Measurements from ENCODE around the gene RNPS1. TPM values are rescaled to one million over a fixed set of nuclear protein-coding genes. Genes with fewer than 3 reads are reported as not detected.

RNPS1 gene, protein sequence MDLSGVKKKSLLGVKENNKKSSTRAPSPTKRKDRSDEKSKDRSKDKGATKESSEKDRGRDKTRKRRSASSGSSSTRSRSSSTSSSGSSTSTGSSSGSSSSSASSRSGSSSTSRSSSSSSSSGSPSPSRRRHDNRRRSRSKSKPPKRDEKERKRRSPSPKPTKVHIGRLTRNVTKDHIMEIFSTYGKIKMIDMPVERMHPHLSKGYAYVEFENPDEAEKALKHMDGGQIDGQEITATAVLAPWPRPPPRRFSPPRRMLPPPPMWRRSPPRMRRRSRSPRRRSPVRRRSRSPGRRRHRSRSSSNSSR
- total RNA-seq = 100 to 1,000 TPM; 230 to 238 TPM

DNA sequence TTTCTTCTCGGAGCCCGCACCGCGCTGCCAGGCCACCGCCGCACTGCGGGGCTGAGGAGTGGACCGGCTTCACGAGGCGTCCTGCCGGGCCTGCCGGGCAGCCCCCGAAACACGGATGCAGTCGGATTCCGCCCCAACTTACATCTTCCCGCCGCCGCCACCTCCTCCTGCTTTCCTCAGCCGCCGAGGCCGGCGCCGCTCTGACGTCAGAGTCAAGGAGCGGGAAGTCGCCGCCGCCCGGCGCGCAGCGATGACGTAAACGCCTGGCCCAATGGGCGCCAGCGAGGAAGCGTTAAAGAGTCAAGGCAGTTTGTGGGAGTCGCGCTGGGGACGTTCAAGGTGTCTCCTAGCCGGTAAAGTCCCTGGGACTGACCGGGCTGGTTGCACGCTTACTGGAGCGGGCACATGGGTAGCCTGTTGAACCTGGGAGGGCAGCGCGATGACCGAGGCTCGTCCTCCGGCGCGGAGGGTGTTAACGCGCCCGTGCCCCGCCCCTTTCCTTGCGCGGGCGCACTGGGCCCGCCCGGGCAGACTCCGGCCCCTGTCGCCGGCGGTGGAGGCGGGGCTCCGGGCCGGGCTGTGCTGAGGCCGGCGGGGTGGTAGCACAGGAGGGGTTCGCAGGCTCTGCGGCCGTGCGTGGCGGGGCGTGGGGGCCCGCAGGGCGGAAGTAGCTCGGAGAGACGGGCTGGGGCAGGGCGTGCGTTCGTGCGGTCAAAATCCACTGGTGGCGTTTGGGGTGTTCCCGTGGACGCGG, at the start of gene RNPS1:
Gene RNPS1, minus strand, starts transcription at position 214 of the 754 bp plus-strand sequence. CDS start 3,483 bp downstream, outside the sequence.
- H3K4me1 Mint-ChIP-seq = peaks cover 33% of the 10 kb centered on the region
- peak within 1 kb of the TSS; percentile 98 for H3K27ac Mint-ChIP-seq
- H3K4me3 Mint-ChIP-seq = peak within 1 kb of the TSS; percentile 87
- H3K36me3 Mint-ChIP-seq (ENCODE audit: low read depth) = peaks cover 22% of the 10 kb centered on the region
- no peaks in the 10 kb centered on the region for H3K9me3 Mint-ChIP-seq
- no peaks in the 10 kb centered on the region for H3K27me3 Mint-ChIP-seq
- peak; percentile 96 for DNase-seq
- POLR2A ChIA-PET = no interaction called here
- CTCF ChIA-PET = interaction anchor here (0.8 kb wide), 1 partner anchor 16 kb away, joined by 3 read pairs; no protein-coding TSS in a partner anchor

DNA sequence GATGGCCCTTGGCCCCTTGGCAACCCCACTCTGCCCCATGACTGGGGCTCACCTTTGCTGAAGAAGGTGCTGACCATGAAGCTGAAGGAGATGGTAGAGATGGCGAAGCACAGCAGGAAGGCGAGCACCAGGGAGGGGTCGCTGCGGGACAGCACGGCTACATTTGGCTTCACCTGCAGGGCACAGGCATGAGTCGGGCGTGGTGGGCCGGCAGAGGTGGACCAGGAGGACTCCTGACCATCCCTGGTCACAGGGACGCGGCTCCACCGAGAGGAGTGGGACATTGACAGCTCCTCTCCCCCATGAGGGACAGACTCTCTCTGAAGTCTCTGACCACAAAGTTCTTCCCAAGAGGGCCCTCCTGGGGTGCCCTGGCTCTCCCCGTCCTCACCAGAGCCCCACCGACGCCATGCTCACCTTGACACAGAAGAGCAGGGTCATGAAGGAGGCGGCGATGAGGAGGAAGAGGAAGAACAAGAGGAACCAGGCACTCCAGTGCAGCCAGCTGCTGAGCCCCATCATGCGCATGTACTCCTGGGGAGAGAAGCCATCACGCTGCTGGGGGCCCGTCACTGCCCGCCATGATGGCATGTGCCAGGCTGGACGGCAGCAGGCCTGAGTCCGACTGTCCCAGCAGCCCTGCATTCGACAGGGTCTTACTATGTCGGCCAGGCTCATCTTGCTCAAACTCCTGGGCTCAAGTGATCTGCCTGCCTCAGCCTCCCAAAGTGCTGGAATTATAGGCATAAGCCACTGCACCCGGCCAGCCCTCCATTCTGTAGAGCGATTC, 49.5 kb upstream of the RNPS1 start:
- no peak for DNase-seq
- no peaks in the 10 kb centered on the region for H3K9me3 Mint-ChIP-seq
- H3K4me3 Mint-ChIP-seq = no peak overlapping the region
- no peak overlapping the region for H3K27ac Mint-ChIP-seq
- no peaks in the 10 kb centered on the region for H3K36me3 Mint-ChIP-seq (ENCODE audit: low read depth)
- H3K27me3 Mint-ChIP-seq = no peaks in the 10 kb centered on the region
- H3K4me1 Mint-ChIP-seq = no peaks in the 10 kb centered on the region
- ChIA-PET CTCF (no interaction called here), POLR2A (no interaction called here)

DNA sequence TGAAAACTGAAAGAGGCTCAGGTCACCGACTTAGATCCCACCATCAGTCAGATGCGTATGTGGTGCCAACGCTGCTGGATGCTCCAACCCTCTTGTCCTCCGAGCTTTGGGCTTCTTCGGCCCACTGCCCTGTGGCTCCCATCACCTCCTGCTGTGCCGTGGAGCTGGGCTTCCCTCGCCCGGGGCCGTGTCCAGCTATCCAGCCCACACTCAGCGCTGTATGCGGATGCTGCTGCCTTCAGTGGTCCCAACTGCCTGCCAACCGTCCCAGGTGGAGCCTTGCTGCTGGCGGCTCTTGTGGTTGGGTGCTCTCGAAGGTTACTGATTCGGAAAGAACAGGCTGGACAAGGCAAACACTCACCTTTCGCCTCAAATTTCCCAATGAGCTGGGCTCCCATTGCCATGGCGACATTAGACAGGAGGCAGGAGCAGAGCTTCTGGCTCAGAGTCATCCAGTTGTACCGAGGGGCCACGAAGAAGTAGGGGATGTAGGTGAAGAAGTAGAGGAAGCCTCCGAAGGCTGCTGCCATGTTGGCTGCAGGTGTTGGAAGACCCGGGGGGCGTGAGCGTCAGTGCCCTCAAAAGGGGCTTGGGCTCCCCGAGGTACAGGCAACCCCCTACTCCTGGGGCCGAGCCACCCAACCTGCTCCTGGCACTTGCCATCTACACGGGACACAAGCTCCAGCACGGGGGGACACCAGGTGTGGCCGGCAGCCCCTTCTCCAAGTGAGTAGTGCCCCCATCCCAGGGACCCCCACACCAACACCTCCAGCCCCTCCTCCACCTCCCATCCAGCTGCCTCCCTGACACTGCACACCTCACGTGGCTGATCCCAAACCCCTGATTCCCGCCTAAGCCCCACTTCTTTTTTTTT, 40.4 kb upstream of the RNPS1 start:
- no peaks in the 10 kb centered on the region for H3K36me3 Mint-ChIP-seq (ENCODE audit: low read depth)
- H3K9me3 Mint-ChIP-seq = no peaks in the 10 kb centered on the region
- CTCF ChIA-PET = no interaction called here
- H3K4me1 Mint-ChIP-seq = no peaks in the 10 kb centered on the region
- H3K4me3 Mint-ChIP-seq = no peak overlapping the region
- H3K27ac Mint-ChIP-seq = no peak overlapping the region
- no peaks in the 10 kb centered on the region for H3K27me3 Mint-ChIP-seq
- no peak for DNase-seq
- POLR2A ChIA-PET = no interaction called here

DNA sequence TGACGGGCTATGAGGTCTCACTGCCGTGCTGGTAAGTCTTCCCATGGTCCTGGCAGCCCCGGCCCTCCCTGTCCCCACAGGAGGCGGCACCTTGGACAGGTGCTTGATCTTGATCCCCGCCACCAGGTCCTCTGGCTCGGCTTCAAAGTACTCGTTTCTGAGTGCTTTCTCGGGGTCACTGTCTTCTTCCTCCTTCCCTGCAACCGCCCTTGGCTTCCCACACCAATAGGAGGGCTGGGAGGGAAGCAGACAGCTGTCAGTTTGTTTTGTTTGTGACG, 31.9 kb upstream of the RNPS1 start:
- no peak for DNase-seq
- H3K27me3 Mint-ChIP-seq = no peaks in the 10 kb centered on the region
- H3K36me3 Mint-ChIP-seq (ENCODE audit: low read depth) = no peaks in the 10 kb centered on the region
- no peak overlapping the region for H3K4me3 Mint-ChIP-seq
- peaks cover 10% of the 10 kb centered on the region for H3K4me1 Mint-ChIP-seq
- ChIA-PET POLR2A (no interaction called here), CTCF (interaction anchor here (0.6 kb wide), 1 partner anchor 89 kb away, joined by 3 read pairs; no protein-coding TSS in a partner anchor)
- H3K27ac Mint-ChIP-seq = no peak overlapping the region
- no peaks in the 10 kb centered on the region for H3K9me3 Mint-ChIP-seq

DNA sequence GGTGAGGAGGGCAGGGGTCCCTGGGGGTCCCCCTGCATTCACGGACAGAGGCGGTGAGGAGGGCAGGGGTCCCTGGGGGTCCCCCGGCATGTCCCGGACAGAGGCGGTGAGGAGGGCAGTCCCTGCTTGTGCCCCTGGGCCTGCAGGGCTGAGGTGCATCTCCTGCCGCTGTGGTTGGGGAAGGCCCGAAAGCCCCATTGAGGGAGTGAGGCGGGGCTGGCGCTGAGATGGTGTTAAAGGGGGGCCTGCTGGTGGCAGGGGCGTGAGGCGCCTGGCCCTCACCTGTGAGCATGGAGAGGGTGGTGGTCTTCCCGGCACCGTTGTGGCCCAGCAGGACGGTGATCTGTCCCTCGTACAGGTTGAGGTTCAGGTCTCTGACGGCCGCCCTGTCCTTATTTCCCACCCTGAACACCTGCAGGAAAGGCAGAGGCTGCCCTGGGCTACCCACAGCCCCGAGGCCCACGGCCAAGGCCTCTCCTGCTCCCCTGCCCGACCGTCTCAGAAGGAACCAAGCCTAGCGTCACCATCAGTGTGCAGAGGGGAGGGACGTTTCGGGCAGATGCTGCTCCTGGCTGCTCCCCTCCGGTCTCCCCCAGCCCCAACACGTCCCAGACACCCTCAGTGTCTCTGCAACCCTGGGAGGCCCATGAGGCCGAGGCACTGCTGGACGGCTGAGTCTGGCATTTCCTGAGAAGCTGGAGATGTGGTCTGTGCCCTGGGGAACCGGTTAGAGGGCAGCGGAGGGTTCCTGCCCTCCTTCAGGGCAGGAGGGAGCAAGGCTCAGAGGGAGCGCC, 31.4 kb upstream of the RNPS1 start:
- POLR2A ChIA-PET = no interaction called here
- H3K4me3 Mint-ChIP-seq = no peak overlapping the region

DNA sequence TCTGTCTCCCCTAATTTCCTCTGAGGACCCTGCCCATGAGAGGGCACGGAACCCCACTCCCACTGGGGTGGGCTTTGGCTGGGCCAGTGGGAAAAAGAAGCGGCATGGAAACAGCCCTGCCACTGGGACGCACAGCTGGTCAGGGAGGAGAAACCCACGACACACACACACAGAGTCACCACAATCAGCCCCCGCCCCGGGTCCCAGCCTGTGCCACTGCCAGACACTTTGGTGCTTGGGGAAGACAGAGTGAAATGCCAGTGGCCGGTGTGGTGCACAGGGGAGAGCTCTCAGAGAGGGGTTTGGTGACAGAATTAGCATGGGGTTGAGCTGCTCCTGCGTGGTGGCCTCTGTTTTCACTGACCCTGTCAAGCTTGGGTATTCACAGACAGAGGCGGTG, 30.7 kb upstream of the RNPS1 start:
- Mint-ChIP-seq H3K4me3 (no peak overlapping the region), H3K36me3 (ENCODE audit: low read depth) (no peaks in the 10 kb centered on the region), H3K4me1 (peaks cover 10% of the 10 kb centered on the region), H3K27ac (no peak overlapping the region), H3K9me3 (no peaks in the 10 kb centered on the region), H3K27me3 (no peaks in the 10 kb centered on the region)
- POLR2A ChIA-PET = no interaction called here
- no peak for DNase-seq
- CTCF ChIA-PET = no interaction called here

More for the DNA sequence above, 31.4 kb upstream of the RNPS1 start:
- CTCF ChIA-PET = interaction anchor here (0.6 kb wide), 1 partner anchor 89 kb away, joined by 3 read pairs; no protein-coding TSS in a partner anchor
- Mint-ChIP-seq H3K27me3 (no peaks in the 10 kb centered on the region), H3K27ac (no peak overlapping the region), H3K4me1 (peaks cover 10% of the 10 kb centered on the region), H3K36me3 (ENCODE audit: low read depth) (no peaks in the 10 kb centered on the region), H3K9me3 (no peaks in the 10 kb centered on the region)
- DNase-seq = no peak

DNA sequence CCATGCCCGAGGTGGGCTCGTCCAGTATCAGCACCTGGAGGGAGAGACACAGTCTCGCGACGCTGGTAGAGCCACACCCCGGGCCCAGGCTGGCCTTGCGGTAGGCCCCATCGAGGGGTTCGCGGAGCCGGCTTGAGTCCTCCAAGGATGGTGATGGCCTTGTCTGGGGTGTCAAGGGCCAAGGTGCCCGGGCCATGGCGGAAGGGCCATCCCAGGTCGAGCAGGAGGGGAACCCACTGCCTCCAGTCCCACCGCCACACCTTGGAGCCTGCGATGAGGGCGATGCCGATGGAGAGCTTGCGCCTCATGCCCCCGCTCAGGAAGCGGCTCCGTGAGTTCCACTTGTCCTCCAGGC, 29.6 kb upstream of the RNPS1 start:
- Mint-ChIP-seq H3K36me3 (ENCODE audit: low read depth) (no peaks in the 10 kb centered on the region), H3K9me3 (no peaks in the 10 kb centered on the region), H3K4me1 (peaks cover 10% of the 10 kb centered on the region), H3K4me3 (no peak overlapping the region), H3K27ac (no peak overlapping the region), H3K27me3 (no peaks in the 10 kb centered on the region)
- no peak for DNase-seq
- CTCF ChIA-PET = interaction anchor here (0.6 kb wide), 1 partner anchor 368 kb away, joined by 3 read pairs; no protein-coding TSS in a partner anchor
- POLR2A ChIA-PET = no interaction called here

DNA sequence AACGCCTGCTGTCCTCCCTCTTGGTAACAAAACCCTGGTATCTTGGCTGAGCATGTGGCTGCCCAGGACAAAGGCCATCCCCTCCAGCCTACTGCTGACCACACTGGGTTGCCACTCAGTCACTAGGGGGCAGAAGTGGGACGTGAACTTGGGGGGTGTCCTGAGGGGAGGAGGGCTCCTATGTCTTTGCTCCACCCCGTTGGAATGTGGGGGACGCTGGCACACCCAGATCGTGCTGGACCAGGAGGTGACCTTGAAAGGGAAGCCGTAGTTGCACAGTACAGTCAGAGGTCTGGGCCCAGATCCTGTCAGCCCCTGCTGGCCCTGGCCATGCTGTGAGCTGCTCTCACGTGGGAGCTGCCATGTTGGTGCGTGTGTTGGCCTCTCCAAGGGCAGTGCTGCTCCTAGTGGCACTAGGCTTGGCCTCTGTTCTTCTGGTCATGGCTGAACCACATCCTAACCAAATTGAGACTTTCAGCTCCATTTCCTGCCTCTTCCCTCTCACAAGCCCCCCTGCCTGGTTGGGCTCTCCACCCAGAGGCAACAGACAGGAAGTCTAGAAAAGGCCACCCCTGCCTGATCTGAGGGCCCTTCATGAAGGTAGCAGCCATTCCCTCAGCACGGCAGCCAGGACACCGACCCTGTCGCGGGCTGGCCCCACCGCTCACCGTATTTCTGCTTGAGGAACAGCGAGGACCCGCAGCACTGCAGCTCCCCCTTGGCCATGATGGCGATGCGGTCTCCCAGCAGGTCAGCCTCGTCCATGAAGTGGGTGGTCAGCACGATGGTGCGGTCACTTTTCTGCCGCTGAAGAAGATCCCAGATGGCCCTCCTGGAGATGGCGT, 29.0 kb upstream of the RNPS1 start:
- no peak for DNase-seq
- H3K27me3 Mint-ChIP-seq = no peaks in the 10 kb centered on the region
- H3K4me1 Mint-ChIP-seq = peaks cover 10% of the 10 kb centered on the region
- ChIA-PET CTCF (interaction anchor here (0.5 to 1.2 kb wide), 2 partner anchors 12 to 38 kb away, joined by 3 read pairs; no protein-coding TSS in a partner anchor), POLR2A (no interaction called here)
- no peaks in the 10 kb centered on the region for H3K9me3 Mint-ChIP-seq
- no peak overlapping the region for H3K27ac Mint-ChIP-seq
- no peaks in the 10 kb centered on the region for H3K36me3 Mint-ChIP-seq (ENCODE audit: low read depth)
- no peak overlapping the region for H3K4me3 Mint-ChIP-seq

DNA sequence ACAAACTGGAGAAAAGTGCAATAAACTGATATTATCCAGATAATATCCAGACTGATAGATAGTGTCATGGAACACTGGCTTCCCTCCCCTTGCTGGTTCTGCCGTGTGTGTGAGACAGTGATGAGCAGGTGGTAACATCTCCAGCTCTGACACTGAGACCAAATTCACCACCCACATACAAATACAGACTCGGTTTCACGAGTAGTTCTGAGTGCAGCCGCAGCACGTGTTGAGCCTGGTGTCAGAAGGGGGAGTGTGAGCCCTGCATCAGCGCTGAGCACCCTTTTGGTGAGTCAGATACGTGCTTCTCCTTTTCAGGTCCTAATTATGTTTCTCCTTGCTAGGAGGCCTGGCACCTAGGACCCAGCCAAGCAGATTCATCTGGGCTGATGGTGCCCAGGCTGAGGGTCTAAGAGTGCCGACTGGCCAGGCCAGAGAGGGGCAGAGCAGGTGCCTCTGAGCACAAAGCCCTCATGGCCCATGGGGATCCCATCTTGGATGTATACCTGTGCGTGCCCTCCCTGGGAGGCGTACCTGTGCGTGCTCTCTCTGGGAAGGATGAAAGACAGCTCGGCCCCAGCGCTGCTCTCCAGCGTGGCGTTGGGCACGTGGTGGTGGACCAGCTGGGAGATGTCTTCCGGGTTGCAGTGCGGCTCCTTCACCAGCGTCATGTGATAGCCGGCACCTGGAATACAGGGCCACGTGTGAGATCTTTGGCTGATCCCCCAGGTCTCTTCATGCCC, 27.3 kb upstream of the RNPS1 start:
- Mint-ChIP-seq H3K4me3 (no peak overlapping the region), H3K27me3 (no peaks in the 10 kb centered on the region), H3K36me3 (ENCODE audit: low read depth) (no peaks in the 10 kb centered on the region), H3K27ac (no peak overlapping the region), H3K9me3 (no peaks in the 10 kb centered on the region), H3K4me1 (peaks cover 10% of the 10 kb centered on the region)
- CTCF ChIA-PET = interaction anchor here (1.2 kb wide), 1 partner anchor 10 kb away, joined by 3 read pairs; no protein-coding TSS in a partner anchor
- POLR2A ChIA-PET = no interaction called here
- DNase-seq = no peak

DNA sequence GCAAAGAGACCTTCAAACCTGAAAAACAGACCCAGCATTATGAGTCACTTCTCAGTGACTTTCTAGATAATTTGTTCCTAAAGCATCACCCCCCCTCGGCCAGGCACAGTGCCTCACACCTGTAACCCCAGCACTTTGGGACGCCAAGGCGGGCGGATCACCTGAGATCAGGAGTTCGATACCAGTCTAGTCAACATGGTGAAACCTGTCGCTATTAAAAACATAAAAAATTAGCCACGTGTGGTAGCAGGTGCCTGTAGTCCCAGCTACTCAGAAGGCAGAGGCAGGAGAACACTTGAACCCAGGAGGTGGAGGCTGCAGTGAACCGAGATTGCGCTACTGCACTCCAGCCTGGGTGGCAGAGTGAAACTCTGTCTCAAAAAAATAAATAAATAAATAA, 24.3 kb upstream of the RNPS1 start:
- H3K9me3 Mint-ChIP-seq = no peaks in the 10 kb centered on the region
- H3K36me3 Mint-ChIP-seq (ENCODE audit: low read depth) = no peaks in the 10 kb centered on the region
- CTCF ChIA-PET = interaction anchor here (0.7 to 1.3 kb wide), 2 partner anchors 9 to 704 kb away, joined by 3 read pairs; no protein-coding TSS in a partner anchor
- no peak overlapping the region for H3K4me3 Mint-ChIP-seq
- no peaks in the 10 kb centered on the region for H3K27me3 Mint-ChIP-seq
- no peak overlapping the region for H3K27ac Mint-ChIP-seq
- peaks cover 9% of the 10 kb centered on the region for H3K4me1 Mint-ChIP-seq
- POLR2A ChIA-PET = interaction anchor here (0.6 kb wide), 1 partner anchor 194 kb away, joined by 3 read pairs; no protein-coding TSS in a partner anchor
- DNase-seq = no peak

DNA sequence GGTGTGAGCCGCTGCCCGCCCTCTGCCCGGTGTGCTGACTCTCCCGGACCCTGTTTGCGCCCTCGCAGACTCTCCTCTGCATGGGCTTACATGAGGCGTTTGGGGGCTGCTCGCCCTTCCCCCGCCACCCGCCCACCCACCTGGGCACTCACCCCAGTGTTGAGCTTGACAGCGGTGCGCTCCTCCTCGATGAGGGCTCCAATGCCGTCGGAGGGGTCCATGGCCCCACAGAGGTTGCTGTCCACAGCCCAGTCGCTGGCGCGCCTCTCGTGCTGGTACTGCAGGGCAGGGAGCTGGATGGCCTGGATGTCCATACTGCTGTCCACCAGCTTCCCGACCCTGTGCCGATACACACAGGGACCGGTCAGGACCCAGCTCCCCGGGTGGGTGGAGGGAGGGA, 21.4 kb upstream of the RNPS1 start:
- POLR2A ChIA-PET = no interaction called here
- H3K27me3 Mint-ChIP-seq = no peaks in the 10 kb centered on the region
- no peak for DNase-seq
- no peak overlapping the region for H3K27ac Mint-ChIP-seq
- no peaks in the 10 kb centered on the region for H3K4me1 Mint-ChIP-seq
- CTCF ChIA-PET = interaction anchor here (0.7 to 1.7 kb wide), 3 partner anchors 9 to 62 kb away, joined by 3 to 4 read pairs (median 3); no protein-coding TSS in a partner anchor
- H3K4me3 Mint-ChIP-seq = no peak overlapping the region
- no peaks in the 10 kb centered on the region for H3K9me3 Mint-ChIP-seq
- no peaks in the 10 kb centered on the region for H3K36me3 Mint-ChIP-seq (ENCODE audit: low read depth)
